Activated CD8-positive, alpha-beta memory T cell treated with anti-CD3 and anti-CD28 coated beads for 36 hours (primary cell): ENCODE measurements around the gene HSD3B7. TPM values are rescaled to one million over a fixed set of nuclear protein-coding genes. Genes with fewer than 3 reads are reported as not detected.

Experiments used
- CTCF ChIA-PET: fragments of 350-600 bp; sonication (Branson Sonifier 250); formaldehyde crosslinking; loops from one replicate; lab custom pipeline; 2021; ENCODE audit warnings: antibody characterized with exemption; lab: Charles Lee
- POLR2A ChIA-PET: fragments of 350-600 bp; sonication (Branson Sonifier 250); formaldehyde crosslinking; loops from one replicate; lab custom pipeline; 2021; ENCODE audit warnings: antibody characterized with exemption; lab: Charles Lee
- total RNA-seq, 2 experiments: library from RNA; stranded (reverse); gene quantifications; one replicate each; pipeline ENCODE4 v1.2.3, GENCODE V29; 2021

HSD3B7 gene
- total RNA-seq, 2 experiments from 2014 or later, result 1.8 to 1.9 TPM

GRCh38 chr16:30992276-30992780, 7.3 kb downstream of the HSD3B7 start:
- ChIA-PET CTCF (no interaction called here), POLR2A (no interaction called here)

GRCh38 chr16:30992931-30993816, 8.2 kb downstream of the HSD3B7 start:
- CTCF ChIA-PET, result interaction anchor here (1.3 kb wide), 1 partner anchor 8 kb away, joined by 8 read pairs; the partner anchor contains the start of gene HSD3B7
- POLR2A ChIA-PET, result no interaction called here

DNA sequence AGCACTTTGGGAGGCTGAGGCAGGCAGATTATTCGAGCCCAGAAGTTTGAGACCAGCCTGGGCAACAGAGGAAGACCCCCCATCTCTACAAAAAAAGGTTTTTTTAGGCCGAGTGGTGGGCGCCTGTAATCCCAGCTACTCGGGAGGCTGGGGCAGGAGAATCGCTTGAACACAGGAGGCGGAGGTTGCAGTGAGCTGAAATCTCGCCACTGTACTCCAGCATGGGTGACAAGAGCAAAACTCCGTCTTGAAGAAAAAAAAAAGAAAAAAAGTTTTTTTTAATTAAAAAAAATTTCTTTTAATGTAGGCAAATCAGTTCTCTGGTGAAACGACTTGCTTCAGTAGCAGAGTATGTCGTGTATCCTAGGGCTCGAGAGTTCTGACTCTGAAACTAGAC, 10.9 kb downstream of the HSD3B7 start:
- ChIA-PET CTCF (interaction anchor here (1.2 kb wide), 1 partner anchor 50 kb away, joined by 3 read pairs; no protein-coding TSS in a partner anchor), POLR2A (no interaction called here)

- ChIA-PET POLR2A (interaction anchor here (0.9 to 1.3 kb wide), 2 partner anchors 47 to 78 kb away, joined by 3 to 7 read pairs; partner anchors contain the start of genes ZNF646 and ZNF668), CTCF (interaction anchor here (1.2 kb wide), 1 partner anchor 49 kb away, joined by 3 read pairs; no protein-coding TSS in a partner anchor)
These were observed 11.4 kb downstream of the HSD3B7 start for GRCh38 chr16:30996324-30996984.

- CTCF ChIA-PET, result no interaction called here
These were observed 12.1 kb downstream of the HSD3B7 start for GRCh38 chr16:30996985-30997724.

GRCh38 chr16:30997725-30998711, 13.0 kb downstream of the HSD3B7 start:
- POLR2A ChIA-PET, result interaction anchor here (0.6 to 1.3 kb wide), 4 partner anchors 33 to 185 kb away, joined by 3 to 7 read pairs (median 4); partner anchors contain the start of genes ZNF646 and ZNF668

More at GRCh38 chr16:30996985-30997724, 12.1 kb downstream of the HSD3B7 start:
- POLR2A ChIA-PET, result interaction anchor here (0.6 to 1.3 kb wide), 3 partner anchors 47 to 184 kb away, joined by 3 to 7 read pairs (median 6); partner anchors contain the start of genes ZNF646 and ZNF668

DNA sequence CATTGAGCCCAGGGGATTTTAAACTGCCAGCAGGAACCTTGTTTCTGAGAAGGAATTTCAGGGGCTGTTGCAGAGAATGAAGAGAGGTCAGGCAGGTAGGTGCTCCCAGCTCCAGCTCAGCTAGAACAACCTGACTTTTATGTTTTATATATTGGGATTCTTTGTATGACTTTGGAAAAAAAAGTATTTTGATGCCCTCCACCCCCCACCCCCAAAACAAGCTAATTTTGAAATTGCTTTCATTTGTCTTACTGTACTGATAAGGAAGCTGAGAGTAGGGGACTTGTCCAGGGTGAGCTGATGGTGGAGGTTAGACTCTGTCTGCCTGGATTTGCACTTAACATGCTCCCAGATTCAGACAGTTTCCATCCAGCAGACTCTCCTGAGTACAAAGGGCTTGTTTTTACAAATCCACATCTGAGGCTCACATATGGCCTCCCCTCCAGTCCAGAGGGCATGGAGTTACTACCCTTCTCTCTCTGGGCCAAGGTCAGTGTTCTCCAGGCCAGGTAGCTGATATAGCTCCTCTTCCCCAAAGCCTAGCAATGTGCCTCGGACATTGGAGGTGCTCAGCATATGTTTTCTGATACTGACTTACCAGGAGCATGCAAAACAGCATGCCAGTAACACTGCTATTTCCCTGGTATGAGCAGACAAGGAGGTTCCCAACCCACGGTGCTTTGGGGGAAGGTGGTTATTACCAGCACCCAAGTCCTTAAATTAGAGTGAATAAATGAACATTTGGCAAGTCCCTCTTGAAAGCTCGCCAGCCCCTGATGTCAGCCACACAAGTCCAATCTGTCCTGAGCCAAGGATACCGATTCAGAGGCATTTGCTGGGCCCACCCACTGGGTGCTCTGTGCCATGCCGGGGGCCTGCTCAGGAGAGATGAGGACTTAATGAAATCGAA, 14.1 kb downstream of the HSD3B7 start:
- ChIA-PET CTCF (interaction anchor here (0.6 to 2.9 kb wide), 4 partner anchors 9 to 74 kb away, joined by 3 to 12 read pairs (median 3); partner anchors contain the start of gene HSD3B7), POLR2A (interaction anchor here (0.6 kb wide), 1 partner anchor 35 kb away, joined by 3 read pairs; no protein-coding TSS in a partner anchor)

More at GRCh38 chr16:30997725-30998711, 13.0 kb downstream of the HSD3B7 start:
- CTCF ChIA-PET, result interaction anchor here (0.9 to 2.9 kb wide), 2 partner anchors 13 to 56 kb away, joined by 3 to 12 read pairs; partner anchors contain the start of gene HSD3B7

- ChIA-PET CTCF (interaction anchor here (2.9 kb wide), 1 partner anchor 16 kb away, joined by 12 read pairs; the partner anchor contains the start of gene HSD3B7), POLR2A (no interaction called here)
These were observed 15.8 kb downstream of the HSD3B7 start for GRCh38 chr16:31000671-31001382.

- ChIA-PET CTCF (no interaction called here), POLR2A (no interaction called here)
These were observed 16.7 kb downstream of the HSD3B7 start for GRCh38 chr16:31001507-31002249.

GRCh38 chr16:31002250-31002700, 17.3 kb downstream of the HSD3B7 start:
- ChIA-PET POLR2A (no interaction called here), CTCF (interaction anchor here (0.6 to 1.0 kb wide), 2 partner anchors 14 to 28 kb away, joined by 5 read pairs; no protein-coding TSS in a partner anchor)

DNA sequence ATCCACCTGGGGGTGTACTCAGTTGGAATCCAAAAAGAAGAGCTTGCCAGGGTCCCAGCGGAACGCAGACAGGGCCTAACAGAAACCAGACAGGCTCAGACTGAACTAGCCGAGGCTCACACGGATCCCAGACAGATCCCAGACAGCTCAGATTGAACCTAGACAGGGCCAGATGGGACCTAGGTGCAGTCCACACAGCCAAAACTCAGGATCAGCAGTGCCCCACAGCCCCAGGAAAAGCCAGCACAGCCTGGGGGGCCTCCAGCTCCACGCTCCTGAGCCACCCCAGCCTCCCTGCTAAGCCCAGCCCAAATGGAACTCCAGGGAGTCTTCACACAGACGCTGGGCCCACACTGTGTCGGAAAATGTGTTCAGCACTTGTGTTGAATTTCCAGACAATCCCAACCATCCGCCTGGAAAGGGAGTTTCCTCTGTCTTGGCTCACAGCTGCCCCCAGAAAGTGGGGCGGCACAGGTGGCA, 17.9 kb downstream of the HSD3B7 start:
- CTCF ChIA-PET, result interaction anchor here (0.6 to 1.0 kb wide), 2 partner anchors 13 to 27 kb away, joined by 5 read pairs; no protein-coding TSS in a partner anchor
- POLR2A ChIA-PET, result no interaction called here

GRCh38 chr16:31003744-31004143, 18.7 kb downstream of the HSD3B7 start:
- ChIA-PET CTCF (no interaction called here), POLR2A (no interaction called here)

DNA sequence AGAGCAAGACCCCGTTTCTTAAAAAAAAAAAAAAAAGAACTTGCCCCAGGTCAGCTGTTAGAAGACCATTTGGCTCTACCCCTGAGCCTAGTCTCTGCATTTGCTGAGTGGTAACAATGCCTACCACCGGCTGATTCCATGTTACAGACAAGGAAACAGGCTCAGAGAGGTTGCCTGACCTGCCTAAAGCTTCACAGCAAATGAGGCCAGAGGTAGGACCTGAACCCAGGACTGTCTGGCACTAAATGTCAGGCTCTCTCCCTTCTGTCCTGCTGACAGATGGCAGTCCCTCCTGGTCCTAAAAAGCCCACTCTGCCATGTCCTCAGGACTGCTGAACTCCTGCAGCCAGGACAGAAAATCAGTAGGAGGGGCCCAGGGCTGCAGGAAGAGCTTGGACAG, 19.7 kb downstream of the HSD3B7 start:
- ChIA-PET CTCF (interaction anchor here (0.5 kb wide), 1 partner anchor 310 kb away, joined by 3 read pairs; no protein-coding TSS in a partner anchor), POLR2A (interaction anchor here (0.6 kb wide), 1 partner anchor 10 kb away, joined by 3 read pairs; no protein-coding TSS in a partner anchor)

- ChIA-PET CTCF (interaction anchor here (0.5 kb wide), 1 partner anchor 309 kb away, joined by 3 read pairs; no protein-coding TSS in a partner anchor), POLR2A (no interaction called here)
These were observed 20.5 kb downstream of the HSD3B7 start for GRCh38 chr16:31005350-31006085.
